ENCODE results near the gene GALNT17.
"Not testable (repeated sequence)": the region's sequence is repeated elsewhere in the genome, so short reads cannot be mapped to it uniquely, and the experiment has no call there.

GALNT17 gene

DNA sequence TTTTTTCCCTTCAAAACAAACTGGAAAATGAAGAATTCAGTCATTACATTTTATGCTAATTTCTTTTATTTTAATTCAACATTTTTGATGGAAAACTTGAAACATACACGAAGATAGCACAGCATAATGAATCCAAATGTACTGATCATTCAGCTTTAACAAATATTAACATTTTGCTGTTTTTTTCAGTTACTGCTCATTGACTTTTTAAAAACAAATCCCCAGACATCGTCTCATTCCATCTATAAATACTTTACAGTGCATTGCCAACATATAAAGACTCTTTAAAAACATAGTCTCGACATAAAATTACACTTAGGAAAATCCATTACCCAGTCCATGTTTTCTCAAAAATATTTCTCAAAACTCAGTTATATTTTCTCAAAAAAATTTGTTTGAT is 452.3 kb downstream of the GALNT17 start:
- DNase-seq = no peak

DNA sequence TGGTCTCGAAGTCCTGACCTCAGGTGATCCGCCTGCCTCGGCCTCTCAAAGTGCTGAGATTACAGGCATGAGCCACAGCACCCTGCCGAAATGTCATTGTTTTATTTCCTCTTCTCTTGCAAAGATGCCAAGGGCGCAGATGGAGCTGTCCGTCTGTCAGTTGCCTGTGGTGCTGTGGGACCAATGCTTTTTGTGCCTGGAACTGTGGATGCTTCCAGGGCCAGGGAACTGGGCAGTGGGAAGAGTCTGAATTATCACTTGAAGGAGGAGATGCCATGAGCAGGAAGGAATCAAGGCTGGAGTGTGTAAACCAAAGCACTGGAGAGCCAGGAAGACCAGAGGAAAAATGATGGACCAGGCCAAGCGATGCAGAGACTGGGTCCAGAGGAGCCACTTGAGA is 459.9 kb downstream of the GALNT17 start:
- DNase-seq = no peak

GRCh38 chr7:71592388-71592787 is 460.4 kb downstream of the GALNT17 start:
- DNase-seq = not testable (repeated sequence)

- DNase-seq = no peak
These were observed 462.8 kb downstream of the GALNT17 start for GRCh38 chr7:71594736-71595135.

GRCh38 chr7:71595176-71595575 is 463.2 kb downstream of the GALNT17 start:
- no peak for DNase-seq

DNA sequence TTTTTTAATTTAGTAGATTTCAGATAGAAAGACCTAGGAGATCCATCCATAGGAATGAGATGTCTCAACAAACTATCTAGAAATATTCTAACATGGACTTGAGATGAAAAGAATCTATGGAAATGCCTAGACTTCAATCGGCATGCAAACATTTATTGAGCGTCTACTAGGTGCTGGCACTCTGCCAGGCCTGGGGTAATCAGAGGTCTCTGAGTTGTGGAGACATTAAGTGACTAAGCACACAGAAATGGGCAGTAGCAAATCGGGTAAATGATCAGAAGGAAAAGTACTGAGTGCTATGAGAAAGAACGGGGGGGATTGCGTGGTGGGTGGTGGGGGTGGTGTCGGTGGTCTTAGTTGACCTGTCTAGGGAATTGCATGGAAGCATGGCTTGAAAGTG is 466.6 kb downstream of the GALNT17 start:
- no peak for DNase-seq

GRCh38 chr7:71601851-71602250 is 469.9 kb downstream of the GALNT17 start:
- no peak for DNase-seq

DNA sequence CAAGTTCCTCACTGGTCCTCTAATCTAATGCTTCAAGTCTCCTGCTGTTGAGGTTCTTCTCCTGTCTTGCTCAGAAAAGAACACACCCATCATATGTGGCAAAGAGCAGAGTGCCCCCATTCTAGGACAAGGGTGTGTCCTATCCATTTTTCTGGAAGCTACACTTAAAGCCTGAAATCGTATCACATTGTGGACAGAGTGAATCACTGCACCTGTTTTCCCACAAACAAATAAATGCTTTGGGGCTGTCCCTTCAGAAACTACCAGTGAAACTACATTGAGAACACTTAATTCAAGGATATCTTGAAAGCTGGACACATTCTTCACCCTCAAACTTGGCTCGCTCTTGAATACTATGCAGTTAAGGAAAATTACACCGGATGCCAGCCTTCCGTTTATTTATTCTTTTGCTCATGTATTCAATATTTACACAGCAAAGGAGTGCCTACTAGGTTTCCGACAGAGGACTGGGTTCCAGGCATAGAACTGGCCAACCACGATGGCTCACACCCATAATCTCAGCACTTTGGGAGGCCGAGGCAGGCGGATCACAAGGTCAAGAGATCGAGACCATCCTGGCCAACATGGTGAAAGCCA is 473.0 kb downstream of the GALNT17 start:
- no peak for DNase-seq

DNA sequence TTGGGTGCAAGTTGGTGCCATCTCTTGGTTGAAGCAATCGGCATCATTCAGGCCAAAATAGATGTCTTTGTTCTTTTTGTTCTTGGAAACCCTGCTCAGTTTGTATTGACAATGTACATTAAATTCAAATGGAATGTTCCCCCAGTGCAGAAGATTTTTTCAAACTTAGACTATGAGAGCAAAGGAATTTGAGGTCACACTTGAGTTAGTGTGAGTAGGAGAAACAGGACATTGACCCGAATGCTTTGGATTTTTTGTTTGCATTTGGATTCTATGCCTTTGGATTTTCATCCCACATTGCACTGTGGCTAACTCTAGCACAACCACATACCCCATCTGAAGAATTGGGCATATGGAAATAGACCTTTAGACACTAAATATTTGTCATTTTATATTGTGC is 480.0 kb downstream of the GALNT17 start:
- DNase-seq = no peak

DNA sequence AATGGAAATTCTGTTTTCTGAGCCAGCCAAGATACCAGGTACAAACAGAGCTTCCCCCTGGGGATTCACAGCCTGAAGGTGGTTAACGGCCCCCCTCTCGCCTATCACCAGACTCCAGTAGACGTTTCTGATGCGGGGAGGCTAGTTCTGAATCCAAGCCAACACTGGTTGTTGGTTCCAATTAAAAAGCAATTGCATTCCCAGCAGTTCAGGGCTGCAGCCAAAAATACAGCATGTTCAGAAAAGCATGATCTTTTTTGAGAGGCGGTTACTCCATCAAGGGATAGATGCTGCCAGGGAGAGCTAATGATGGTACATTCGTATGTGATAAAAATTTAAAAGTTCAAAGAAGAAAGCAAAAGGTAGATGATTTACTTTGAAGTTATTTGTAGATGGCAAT is 481.0 kb downstream of the GALNT17 start:
- DNase-seq = no peak

- DNase-seq = no peak
These were observed 481.4 kb downstream of the GALNT17 start for GRCh38 chr7:71613313-71613712.

- no peak for DNase-seq
These were observed 483.1 kb downstream of the GALNT17 start for GRCh38 chr7:71615017-71615416.

DNA sequence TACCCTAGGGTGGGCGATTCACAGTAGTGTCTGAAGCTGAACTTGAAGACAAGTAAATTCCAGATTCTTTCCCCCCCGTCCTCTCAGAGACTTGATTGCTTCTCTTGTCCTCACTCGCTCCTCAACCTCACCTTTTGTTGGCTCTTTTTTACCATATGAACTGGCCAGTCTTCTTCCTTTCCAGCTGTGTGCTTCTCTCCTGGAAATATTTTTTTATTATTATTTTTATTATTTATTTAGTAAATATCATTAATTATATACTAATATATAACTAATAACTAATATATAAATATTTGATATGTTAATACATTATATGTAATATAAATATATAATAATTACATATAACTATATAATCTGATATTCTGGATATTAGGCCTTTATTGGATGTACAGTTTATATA is 484.3 kb downstream of the GALNT17 start:
- DNase-seq = no peak

GRCh38 chr7:71618278-71618677 is 486.3 kb downstream of the GALNT17 start:
- no peak for DNase-seq

GRCh38 chr7:71625545-71625944 is 493.6 kb downstream of the GALNT17 start:
- no peak for DNase-seq

DNA sequence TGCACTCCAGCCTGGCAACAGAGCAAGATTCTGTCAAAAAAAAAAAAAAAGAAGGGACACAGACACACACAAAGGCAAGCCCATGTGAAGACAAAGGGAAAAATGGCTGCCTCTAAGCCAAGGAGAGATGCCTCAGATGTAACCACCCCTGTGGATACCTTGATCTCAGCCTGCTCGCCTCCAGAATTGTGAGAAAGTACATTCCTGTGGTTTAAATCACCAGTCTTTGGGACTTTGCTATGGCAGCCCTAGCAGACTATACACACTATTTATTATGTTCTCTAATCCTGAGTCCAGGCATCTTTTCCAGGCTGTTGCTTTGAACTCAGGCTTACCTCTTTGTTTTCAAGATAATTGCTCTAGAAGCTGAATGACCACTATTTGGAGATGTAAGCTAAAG is 494.3 kb downstream of the GALNT17 start:
- DNase-seq = no peak

GRCh38 chr7:71627651-71628050 is 495.7 kb downstream of the GALNT17 start:
- DNase-seq = no peak

DNA sequence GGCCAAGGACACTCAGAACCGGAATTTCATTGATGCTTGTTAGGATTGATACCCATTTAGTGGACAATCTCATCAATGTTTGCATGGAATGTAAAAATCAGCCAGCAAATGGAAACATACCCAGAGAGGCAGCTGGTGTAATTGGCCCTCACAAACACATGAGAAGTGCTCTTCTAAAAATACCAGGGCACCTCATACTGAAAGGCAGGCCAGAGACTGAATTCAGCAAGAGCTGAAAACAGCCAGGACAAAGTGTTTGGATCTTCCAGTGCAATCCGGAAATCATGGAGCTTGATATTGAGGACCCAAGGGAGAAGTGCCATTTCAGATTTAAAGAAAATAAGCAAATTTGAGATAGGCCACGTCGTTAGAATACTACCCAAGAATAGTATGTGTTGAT is 498.6 kb downstream of the GALNT17 start:
- no peak for DNase-seq

- DNase-seq = no peak
These were observed 501.6 kb downstream of the GALNT17 start for GRCh38 chr7:71633551-71634008.

- DNase-seq = not testable (repeated sequence)
These were observed 503.9 kb downstream of the GALNT17 start for GRCh38 chr7:71635849-71636248.

DNA sequence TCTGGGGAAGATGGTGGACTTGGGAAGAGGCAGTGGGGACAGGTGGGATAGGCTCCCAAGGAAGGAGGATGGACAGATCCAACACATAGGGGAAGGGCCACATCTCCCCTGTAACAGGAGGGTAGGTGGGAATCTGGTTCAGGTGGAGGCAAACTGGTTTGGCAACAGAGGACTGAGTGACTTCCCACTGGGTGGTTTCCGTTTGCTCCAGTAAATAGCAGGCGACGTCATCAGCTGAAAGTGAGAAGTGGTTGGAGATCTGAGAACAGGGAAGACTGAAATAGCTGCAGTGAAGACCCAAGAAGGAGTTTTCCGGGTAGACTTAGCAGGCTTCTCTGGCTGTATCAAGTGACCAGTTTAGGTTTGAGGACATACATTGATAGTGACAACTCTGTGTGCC is 504.4 kb downstream of the GALNT17 start:
- DNase-seq = no peak

DNA sequence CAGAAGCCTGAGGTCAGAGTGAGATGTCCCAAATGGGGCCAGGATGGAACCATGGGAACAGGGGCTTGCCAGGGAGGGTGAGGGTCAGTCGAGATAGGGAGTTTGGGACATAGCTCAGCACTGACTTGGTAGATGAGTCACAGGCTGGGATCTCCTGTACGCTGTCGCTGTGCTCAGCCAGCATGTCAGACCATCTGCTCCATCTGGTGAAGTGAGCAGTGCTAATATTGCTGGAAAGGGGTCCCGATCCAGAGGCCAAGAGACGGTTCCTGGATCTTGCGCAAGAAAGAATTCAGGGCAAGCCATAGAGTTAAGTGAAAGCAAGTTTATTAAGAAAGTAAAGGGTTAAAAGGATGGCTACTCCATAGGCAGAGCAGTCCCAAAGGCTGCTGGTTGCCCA is 505.6 kb downstream of the GALNT17 start:
- no peak for DNase-seq

DNA sequence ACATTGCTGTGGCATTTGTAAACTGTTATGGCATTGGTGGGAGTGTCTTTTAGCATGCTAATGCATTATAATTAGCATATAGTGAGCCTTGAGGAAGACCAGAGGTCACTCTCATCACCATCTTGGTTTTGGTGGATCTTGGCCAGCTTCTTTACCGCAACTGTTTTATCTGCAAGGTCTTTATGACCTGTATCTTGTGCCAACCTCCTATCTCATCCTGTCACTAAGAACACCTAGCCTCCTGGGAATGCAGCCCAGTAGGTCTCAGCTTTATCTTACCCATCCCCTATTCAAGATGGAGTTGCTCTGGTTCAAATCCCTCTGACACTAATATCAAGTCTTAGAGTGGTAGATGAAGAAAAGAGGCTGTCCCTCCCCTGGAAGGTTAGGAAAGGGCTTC is 506.2 kb downstream of the GALNT17 start:
- DNase-seq = no peak

GRCh38 chr7:71639382-71640085 is 507.6 kb downstream of the GALNT17 start:
- DNase-seq = no peak

- DNase-seq = not testable (repeated sequence)
These were observed 511.1 kb downstream of the GALNT17 start for GRCh38 chr7:71643031-71643430.

All from NCI-H1436 treated with DMSO at 0.1 percent for 48 hours (cell line).